Anterior cingulate cortex (tissue), 58 donors: Measurements from ENCODE around the gene NUP62CL.
"Not testable (repeated sequence)": the region's sequence is repeated elsewhere in the genome, so short reads cannot be mapped to it uniquely, and the experiment has no call there.

Source experiments
- DNase-seq, 58 donors: peaks; one replicate each; lab custom pipeline; 2025; lab: John Stamatoyannopoulos, UW

Gene NUP62CL, protein sequence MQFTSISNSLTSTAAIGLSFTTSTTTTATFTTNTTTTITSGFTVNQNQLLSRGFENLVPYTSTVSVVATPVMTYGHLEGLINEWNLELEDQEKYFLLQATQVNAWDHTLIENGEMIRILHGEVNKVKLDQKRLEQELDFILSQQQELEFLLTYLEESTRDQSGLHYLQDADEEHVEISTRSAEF

DNA sequence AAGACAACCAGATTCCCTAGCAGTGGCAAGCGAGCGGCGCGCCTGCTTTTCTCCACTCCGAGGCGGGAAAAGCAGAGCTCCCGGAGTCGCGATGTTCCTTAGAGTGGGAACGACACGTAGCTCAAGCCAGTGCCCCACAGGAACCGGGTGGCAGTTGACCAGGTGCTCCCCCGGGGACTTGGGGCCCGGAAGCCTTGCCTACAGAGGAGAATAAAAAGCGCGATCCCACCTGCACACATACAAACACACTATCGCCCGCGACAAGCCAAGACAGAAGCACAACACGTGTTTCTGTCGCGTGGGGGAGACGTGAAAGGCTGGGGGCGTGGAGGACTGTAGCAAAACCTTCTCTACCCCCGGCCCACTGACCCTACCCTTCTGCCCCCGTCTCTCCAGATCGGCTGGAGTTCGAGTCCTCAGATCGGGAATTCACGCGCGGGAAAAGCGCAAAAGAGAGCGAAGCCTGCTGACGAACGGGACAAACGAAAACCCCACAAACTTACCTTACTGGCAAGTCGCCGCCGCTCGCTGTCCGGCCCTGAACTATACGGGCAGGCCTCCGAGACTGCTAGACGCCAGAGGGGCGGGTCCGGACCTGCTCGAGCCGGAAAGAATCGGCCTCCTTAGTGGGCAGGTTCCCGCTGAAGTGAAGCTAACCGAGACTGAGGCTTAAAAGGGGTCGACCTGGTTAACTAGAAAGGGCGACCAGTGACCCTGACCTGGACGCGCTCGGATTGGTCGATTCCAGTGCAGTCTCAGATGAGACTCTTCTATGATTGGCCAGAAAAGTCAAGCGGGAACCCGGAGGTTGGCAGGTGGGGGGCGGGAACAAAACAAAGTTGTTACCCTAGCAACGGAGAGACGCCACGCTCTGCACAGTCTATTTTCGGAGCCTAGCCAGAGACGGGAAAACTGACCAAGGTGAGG, at the start of gene NUP62CL, which contains the start of gene DNAAF6:
Gene NUP62CL, minus strand, starts transcription at position 664 of the 927 bp plus-strand sequence. CDS start 31,287 bp downstream, outside the sequence.
Gene DNAAF6, plus strand, starts transcription at position 842 of the 927 bp plus-strand sequence. CDS start 6,265 bp downstream, outside the sequence.
- peak in 36 of 58 donors; percentile 0 to 28 (median 2) for DNase-seq

DNA sequence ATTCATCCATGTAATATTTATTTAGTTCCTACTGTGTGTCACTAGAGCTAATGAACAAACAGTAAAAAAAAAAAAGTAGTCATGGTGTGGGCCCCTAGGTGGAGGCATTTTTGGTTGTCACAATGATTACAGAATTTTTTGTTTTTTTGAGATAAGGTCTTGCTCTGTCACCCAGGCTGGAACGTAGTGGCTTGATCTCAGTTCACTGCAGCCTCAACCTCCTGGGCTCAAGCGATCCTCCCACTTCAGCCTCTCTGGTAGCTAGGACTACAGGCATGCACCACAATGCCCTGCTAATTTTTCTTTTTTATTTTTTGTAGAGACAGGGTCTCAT, 22.2 kb upstream of the NUP62CL start:
- DNase-seq, result no peak

DNA sequence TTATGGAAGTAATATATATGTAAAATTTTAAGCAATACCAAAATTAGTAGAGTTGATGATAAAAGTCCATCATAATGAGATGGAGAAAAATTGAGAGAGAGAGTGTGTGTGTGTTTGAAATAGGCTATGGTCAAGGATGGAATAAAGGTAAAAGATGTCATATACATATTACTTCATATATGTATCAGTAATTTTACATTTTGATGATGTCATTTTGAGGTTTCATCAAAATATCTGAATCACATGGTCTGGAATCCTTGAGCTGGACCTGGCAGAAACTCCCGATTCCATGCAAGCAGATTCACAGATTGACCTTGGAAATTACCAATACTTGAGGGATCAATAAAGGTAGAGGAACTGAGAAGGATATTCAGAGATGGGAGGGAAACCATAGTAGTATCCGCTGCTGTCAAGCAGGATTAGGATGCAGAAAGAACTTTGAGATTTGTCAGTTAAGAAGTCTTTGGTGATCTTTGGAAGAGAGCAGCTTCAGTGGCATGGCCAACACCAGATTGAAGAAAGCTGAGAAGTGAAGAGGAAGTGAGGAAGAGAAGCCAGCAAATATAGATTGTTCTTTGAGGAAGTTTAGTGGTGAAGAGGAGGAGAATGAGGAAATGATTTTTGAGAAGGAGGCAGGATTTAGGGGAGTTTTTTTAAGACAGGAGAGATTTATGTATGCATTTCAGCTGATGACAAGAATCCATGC, 21.7 kb upstream of the NUP62CL start:
- DNase-seq, result no peak

DNA sequence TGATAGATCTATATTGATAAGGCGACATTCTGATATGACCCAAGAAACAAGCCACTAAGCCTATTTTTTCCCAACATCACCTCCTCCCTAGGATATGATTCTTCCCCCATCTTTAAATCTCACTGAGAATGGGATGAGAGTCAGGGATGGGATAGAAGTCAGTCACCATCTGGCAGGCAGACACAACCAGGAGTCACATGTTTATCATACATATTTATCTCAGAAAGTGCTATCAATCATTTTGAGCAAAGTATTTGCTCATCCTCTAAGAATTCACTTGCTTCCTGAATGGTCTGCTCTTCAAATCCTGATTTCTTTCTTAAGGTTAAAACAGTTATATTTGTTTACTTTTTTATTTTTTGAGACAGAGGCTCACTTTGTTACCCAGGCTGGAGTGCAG, 20.5 kb upstream of the NUP62CL start:
- no peak for DNase-seq

DNA sequence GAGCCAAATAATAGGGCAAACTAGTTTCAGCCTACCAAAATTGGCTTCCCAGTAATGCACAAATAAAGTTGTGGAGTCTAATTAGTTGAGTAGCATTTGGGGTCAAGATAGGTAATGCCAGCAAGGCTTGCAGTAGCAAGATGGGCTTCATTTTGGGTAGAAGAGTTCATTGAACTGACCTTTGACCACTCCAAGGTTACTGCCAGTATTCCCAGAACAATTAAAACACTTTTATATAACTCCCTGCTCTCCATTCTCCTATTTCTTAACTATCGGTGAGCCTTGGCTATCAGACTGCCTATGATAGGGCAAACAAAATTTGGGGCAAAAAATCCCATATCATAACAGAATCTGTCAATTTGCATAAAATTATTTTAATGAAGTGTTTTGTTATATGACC, 7.2 kb upstream of the NUP62CL start:
- DNase-seq, result no peak

DNA sequence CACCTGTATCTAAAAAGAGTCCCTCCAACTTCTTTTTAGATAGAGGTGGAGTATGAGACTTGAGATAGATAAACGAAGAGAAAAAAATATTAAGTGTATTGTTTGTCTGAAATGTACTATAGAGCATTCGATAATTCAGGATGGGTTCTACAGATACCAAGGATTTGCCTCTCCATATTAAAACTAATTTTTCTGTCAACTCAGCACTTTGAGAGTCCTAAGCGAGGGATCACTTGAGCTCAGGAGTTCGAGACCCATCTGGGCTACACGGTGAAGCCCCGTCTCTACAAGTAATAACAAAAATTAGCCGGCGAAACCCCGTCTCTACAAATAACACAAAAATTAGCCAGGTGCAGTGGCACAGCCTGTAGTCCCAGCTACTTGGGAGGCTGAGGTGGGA, 1.7 kb upstream of the NUP62CL start:
- no peak for DNase-seq

DNA sequence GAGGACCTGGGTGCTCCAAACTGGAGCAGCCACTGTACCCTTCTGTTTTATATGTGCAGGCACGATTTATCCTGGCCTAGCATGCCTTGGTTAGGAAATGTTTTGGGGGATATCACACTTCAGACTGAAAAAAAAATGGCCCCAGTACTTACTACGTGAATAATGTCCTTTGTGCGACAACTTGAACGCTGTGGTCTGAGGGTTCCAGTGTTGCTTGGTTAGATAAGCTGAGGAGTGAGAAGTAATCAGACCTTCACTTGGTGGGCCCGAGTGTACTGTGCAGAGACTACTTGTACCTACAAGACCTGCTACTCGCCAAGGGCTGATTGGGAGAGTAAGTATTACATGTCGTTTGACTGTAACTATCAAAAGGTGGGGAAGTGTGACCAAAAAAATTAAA, 856 bp upstream of the NUP62CL start:
- no peak for DNase-seq

DNA sequence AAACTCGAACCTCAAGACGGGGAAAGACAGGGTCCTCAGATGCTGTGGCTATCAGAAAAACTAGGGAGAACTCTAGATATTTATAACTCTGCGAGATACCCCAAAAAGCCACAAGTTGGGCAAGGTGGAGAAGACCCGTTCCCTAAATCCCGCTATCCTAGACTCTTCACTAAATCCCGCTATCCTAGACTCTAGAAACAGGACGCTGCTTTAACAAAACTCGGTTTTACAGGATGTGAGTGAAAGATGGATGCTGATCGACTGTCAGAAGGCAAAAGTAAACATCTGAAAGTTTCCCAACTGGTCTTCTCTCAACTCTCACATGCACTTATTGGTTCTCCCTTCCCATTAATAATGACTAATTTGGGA, 448 bp upstream of the NUP62CL start:
- DNase-seq, result no peak

DNA sequence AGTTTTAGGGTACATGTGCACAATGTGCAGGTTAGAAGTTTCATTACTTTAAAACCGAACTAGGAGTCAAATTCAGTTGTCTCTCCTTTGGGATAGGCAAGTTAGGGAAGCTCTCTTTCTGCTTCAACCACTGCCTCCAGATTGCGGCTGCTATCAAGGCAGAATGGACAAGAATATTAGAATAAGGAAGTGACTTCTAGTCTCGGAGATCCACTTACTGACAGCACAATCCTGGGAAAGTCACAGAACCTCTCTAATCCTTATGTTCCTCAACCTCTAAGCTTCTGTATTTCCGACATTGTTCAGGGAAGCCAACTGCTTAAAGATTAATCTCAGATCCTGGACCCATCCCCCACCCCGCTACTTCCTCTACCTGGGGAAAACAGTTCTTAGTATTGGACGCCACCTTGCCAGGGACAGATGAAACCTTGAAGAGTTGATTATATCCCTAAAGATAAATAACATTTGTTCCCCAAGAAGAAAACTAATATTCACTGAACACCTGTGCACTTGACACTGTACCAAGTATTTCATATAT, 2.1 kb downstream of the NUP62CL start:
- no peak for DNase-seq

DNA sequence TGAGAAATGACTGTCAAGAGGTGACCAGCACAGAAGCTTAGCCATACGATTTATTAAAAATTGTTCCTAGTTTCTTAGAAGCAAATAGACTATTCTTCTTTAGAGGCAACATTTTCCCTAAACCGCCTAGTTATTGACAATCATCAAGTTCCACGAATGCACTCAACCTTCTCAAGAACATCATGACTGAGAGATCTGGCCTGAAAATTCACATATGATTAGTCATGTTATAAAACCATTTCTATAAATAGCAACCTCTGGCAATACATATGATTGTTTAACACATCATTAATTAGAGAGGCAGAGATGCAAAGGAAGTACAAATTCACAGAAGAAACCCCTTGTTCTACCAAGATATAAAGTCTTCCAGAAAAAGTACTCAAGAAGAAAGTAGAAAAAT, 6.7 kb downstream of the NUP62CL start:
- no peak for DNase-seq

DNA sequence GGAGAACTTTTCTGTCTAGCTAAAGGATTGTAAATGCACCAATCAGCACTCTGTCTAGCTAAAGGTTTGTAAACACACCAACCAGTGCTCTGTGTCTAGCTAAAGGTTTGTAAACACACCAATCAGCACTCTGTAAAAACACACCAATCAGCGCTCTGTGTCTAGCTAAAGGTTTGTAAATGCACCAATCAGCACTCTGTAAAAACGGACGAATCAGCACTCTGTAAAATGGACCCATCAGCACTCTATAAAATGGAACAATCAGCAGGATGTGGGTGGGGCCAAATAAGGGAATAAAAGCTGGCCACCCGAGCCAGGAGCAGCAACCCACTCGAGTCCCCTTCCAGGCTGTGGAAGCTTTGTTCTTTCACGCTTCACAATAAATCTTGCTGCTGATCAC, 8.2 kb downstream of the NUP62CL start:
- not testable (repeated sequence) for DNase-seq

DNA sequence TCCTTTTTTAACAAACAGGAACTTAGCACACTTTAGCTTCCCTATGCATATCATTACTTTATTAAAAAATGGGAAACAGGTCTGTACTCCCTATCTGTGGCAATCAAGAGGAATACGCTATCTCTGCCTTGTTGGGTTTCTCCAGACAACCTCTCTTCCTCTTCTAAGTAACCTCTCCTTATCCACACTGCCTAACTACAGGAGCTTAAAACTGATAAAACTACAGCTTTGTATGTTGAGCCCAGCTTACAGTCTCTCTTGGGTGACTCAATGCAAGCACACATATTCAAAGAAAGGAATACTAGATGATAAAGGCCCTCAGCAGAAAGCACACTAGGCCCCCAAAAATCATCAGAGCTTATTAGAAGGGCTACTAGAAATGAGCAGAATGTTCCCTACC, 8.9 kb downstream of the NUP62CL start:
- no peak for DNase-seq

DNA sequence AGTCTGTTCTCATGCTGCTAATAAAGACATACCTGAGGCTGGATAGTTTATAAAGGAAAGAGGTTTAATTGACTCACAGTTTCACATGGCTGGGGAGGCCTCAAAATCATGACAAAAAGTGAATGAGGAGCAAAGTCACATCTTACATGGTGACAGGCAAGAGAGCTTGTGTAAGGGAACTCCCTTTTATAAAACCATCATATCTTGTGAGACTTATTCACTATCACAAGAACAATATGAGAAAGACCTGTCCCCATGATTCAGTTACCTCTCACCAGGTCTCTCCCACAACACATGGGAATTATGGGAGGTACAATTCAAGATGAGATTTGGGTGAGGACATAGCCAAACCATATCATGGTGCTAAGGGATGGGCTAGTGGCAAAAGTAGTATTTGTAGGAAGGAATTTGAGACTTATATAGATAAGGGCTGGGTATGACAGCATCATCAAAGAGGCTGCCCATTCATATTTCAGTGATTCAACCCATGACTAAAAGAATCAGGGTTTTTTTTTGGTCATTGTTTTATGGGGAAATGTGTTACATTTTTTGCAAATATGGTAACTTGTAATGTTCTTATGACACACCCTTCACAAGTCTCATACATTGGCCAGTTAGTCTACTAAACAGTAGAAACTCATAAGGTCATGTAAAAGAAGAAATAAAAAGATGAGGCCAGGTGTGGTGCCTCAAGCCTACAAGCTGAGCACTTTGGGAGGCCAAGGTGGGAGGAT, 34.7 kb downstream of the NUP62CL start:
- DNase-seq, result no peak

DNA sequence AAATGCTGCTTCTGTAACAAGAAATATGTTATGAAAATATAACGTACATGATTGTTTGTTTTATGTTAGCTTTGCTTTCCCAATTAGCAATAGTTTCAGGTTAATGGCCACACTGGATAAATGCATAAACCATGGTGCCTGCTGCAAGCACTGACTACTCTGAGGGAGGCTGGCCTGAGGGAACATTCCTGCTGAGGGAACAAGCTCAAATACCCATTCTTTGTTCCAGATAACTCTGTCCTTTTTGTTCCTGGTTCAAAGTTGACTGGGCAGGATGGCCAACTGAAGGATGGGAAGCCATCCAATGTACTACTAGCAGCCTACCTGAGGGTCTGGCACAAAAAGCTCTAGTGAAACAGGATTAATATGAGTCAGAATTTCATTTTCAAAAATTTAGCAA, 37.5 kb downstream of the NUP62CL start:
- DNase-seq, result no peak

DNA sequence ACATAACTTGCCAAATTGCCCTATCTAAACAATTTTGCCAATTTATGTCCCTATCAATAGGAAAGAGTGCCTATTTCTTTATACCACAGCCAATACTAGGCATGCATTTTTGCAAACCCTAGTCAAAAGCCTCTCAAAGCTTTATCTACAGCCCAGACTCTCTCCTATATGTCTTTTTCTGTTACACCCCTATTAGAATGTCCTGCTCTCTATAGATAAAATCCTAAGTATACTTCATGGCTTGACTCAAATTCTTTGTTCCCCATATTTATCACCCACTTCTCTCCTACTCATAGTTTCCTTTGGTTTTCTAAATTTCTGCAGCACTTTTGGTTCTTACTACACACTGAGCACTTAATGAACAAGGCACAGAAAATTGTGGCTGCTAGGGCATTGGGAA, 38.0 kb downstream of the NUP62CL start:
- DNase-seq, result no peak

DNA sequence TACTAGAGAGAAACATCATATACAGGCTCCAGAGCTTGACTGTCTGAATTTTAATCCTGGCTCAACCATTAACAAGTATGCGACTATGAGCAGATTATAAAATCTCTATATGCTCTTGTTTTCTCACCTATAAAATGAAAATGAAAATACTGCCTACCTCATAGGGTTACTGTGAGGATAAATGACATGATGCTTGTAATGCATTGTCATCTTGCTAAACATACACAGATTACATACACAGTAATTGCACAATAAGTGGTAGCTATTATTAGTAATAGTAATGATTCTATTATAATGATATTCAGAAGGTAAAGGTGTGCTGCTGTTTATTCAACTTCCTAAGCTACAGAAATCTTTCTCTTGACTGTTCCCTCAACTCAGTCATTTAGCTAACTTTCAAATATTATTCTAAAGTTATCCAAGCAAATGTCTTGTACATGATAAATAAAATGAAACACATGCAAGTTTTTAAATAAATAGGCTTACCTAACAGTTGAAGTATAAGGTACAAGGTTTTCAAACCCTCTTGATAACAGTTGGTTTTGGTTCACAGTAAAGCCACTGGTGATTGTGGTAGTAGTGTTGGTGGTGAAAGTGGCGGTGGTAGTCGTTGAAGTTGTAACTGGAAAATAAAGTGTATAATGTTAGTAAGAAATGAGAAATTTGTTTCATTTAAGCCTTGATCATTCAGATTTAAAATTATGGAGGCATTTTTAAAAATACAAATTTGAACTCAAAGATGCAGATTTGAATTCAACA, 38.9 kb downstream of the NUP62CL start:
- DNase-seq, result no peak

DNA sequence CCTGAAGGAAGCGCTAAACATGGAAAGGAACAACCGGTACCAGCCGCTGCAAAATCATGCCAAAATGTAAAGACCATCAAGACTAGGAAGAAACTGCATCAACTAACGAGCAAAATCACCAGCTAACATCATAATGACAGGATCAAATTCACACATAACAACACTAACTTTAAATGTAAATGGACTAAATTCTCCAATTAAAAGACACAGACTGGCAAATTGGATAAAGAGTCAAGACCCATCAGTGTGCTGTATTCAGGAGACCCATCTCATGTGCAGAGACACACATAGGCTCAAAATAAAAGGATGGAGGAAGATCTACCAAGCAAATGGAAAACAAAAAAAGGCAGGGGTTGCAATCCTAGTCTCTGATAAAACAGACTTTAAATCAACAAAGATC, 48.6 kb downstream of the NUP62CL start:
- not testable (repeated sequence) for DNase-seq

DNA sequence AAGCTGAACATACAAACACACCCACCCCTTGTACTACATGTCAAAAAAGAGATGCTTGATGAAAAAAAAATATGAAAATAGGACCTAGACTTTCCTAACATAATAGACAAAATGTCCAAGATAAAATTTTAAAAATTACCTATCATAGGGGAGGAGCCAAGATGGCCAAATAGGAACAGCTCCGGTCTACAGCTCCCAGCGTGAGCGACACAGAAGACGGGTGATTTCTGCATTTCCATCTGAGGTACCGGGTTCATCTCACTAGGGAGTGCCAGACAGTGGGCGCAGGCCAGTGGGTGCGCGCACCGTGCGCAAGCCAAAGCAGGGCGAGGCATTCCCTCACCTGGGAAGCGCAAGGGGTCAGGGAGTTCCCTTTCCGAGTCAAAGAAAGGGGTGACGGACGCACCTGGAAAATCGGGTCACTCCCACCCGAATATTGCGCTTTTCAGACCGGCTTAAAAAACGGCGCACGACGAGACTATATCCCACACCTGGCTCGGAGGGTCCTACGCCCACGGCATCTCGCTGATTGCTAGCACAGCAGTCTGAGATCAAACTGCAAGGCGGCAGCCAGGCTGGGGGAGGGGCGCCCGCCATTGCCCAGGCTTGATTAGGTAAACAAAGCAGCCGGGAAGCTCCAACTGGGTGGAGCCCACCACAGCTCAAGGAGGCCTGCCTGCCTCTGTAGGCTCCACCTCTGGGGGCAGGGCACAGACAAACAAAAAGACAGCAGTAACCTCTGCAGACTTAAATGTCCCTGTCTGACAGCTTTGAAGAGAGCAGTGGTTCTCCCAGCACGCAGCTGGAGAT, 50.4 kb downstream of the NUP62CL start:
- DNase-seq, result not testable (repeated sequence)
